IMR-90 (cell line): ENCODE measurements around the gene FLVCR2. TPM values are rescaled to one million over a fixed set of nuclear protein-coding genes. Genes with fewer than 3 reads are reported as not detected.

Experiments used
- ATAC-seq: fragments of 200-7000 bp; cut with Tn5 transposase; 2 replicates; pipeline ENCODE4 v1.9.1; 2020; ENCODE audit warnings: low read depth, mild to moderate bottlenecking, moderate library complexity
- BruUV-seq: library from RNA; stranded (reverse); fragments of 400-500 nt; replicated peaks from 2 replicates; lab custom pipeline; 2021; lab: Mats Ljungman, UMichigan
- CTCF ChIA-PET: fragments of 300-600 bp; formaldehyde crosslinking; extraction: SDS; loops from one replicate; lab custom pipeline; 2021; ENCODE audit warnings: antibody characterized with exemption; lab: Yijun Ruan, JAX
- POLR2A ChIA-PET: fragments of 300-600 bp; sonication (Branson Sonifier 250); formaldehyde crosslinking; loops from one replicate; lab custom pipeline; 2022; ENCODE audit warnings: antibody characterized with exemption; ENCODE audit not compliant: unreplicated experiment; lab: Charles Lee
- DNase-seq: peaks from one replicate; pipeline ENCODE4 v3.0.0; 2013
- H2AFZ ChIP-seq: replicated peaks from 2 replicates; pipeline ENCODE3; 2013; ENCODE audit warnings: low read length, mild to moderate bottlenecking; ENCODE audit not compliant: poor library complexity
- H2AK5ac ChIP-seq: 2 replicates; pipeline ENCODE4 v1.6.1; 2013; ENCODE audit warnings: low read depth, low read length, inconsistent platforms
- H2AK9ac ChIP-seq: replicated peaks from 2 replicates; pipeline ENCODE3; 2013; ENCODE audit warnings: mild to moderate bottlenecking, low read depth, low read length, moderate library complexity; ENCODE audit not compliant: poor library complexity
- H2BK120ac ChIP-seq: 2 replicates; pipeline ENCODE4 v1.6.1; 2013; ENCODE audit warnings: low read depth, low read length, inconsistent platforms
- H2BK15ac ChIP-seq: 3 replicates; pipeline ENCODE4 v1.6.1; 2013; ENCODE audit warnings: low read depth, low read length, inconsistent platforms
- H2BK20ac ChIP-seq: 2 replicates; pipeline ENCODE4 v1.6.1; 2013; ENCODE audit warnings: low read depth, mild to moderate bottlenecking, inconsistent platforms, low read length, moderate library complexity
- H2BK5ac ChIP-seq: 2 replicates; pipeline ENCODE4 v1.6.1; 2013; ENCODE audit warnings: mild to moderate bottlenecking, low read depth, low read length, inconsistent platforms; ENCODE audit not compliant: poor library complexity, severe bottlenecking
- H3K14ac ChIP-seq: replicated peaks from 2 replicates; pipeline ENCODE4 v1.6.1; 2013; ENCODE audit warnings: low read depth, low read length, inconsistent platforms
- H3K18ac ChIP-seq: 2 replicates; pipeline ENCODE4 v1.6.1; 2013; ENCODE audit warnings: low read depth, low read length, control low read depth
- H3K23ac ChIP-seq: 2 replicates; pipeline ENCODE4 v1.6.1; 2013; ENCODE audit warnings: low read depth, low read length, inconsistent platforms
- H3K27ac ChIP-seq: 2 replicates; pipeline ENCODE4 v1.5.1; 2013; ENCODE audit warnings: mild to moderate bottlenecking, control low read depth, low read length; ENCODE audit not compliant: insufficient read depth
- H3K27me3 ChIP-seq: 2 replicates; pipeline ENCODE4 v1.6.1; 2013; ENCODE audit warnings: low read length; ENCODE audit not compliant: control insufficient read depth, insufficient read depth
- H3K36me3 ChIP-seq: 2 replicates; pipeline ENCODE4 v1.6.1; 2013; ENCODE audit warnings: low read length, mixed read lengths; ENCODE audit not compliant: control insufficient read depth, insufficient read depth
- H3K4ac ChIP-seq: 2 replicates; pipeline ENCODE4 v1.6.1; 2013; ENCODE audit warnings: low read depth, low read length, inconsistent platforms
- H3K4me1 ChIP-seq: 2 replicates; pipeline ENCODE4 v1.6.1; 2013; ENCODE audit warnings: low read length, mixed read lengths; ENCODE audit not compliant: control insufficient read depth, insufficient read depth
- H3K4me2 ChIP-seq: 2 replicates; pipeline ENCODE4 v1.6.1; 2013; ENCODE audit warnings: low read depth, mild to moderate bottlenecking, control low read depth, low read length, moderate library complexity
- H3K4me3 ChIP-seq: 2 replicates; pipeline ENCODE4 v1.5.1; 2013; ENCODE audit warnings: low read depth, mild to moderate bottlenecking, control low read depth, low read length, moderate library complexity; ENCODE audit not compliant: insufficient read depth
- H3K56ac ChIP-seq: 2 replicates; pipeline ENCODE4 v1.6.1; 2013; ENCODE audit warnings: low read length, inconsistent platforms; ENCODE audit not compliant: insufficient read depth; ENCODE audit errors: extremely low read depth
- H3K79me1 ChIP-seq, 2 experiments: 2 replicates each; pipeline ENCODE4 v1.6.1; 2013; ENCODE audit warnings: low read length in 2 of 2, inconsistent platforms in 1 of 2, low read depth in 1 of 2
- H3K9ac ChIP-seq: 2 replicates; pipeline ENCODE4 v1.6.1; 2013; ENCODE audit warnings: low read depth, low read length, control low read depth
- H3K9me1 ChIP-seq: 2 replicates; pipeline ENCODE4 v1.6.1; 2013; ENCODE audit warnings: low read length, inconsistent platforms; ENCODE audit not compliant: insufficient read depth
- H3K9me3 ChIP-seq: 2 replicates; pipeline ENCODE4 v1.6.1; 2013; ENCODE audit warnings: low read length; ENCODE audit not compliant: control insufficient read depth, insufficient read depth
- H4K20me1 ChIP-seq: 2 replicates; pipeline ENCODE4 v1.6.1; 2013; ENCODE audit warnings: low read length, inconsistent platforms; ENCODE audit not compliant: insufficient read depth
- H4K5ac ChIP-seq: 2 replicates; pipeline ENCODE4 v1.6.1; 2013; ENCODE audit warnings: mild to moderate bottlenecking, low read depth, low read length, control low read depth
- H4K8ac ChIP-seq, 2 experiments: 2 replicates each; pipeline ENCODE4 v1.6.1; 2013; ENCODE audit warnings: low read depth in 2 of 2, low read length in 2 of 2, control low read depth in 1 of 2, inconsistent platforms in 1 of 2
- H4K91ac ChIP-seq: 2 replicates; pipeline ENCODE4 v1.6.1; 2013; ENCODE audit warnings: low read depth, low read length, inconsistent platforms; ENCODE audit not compliant: insufficient read depth
- BHLHE40 ChIP-seq: fragments of 150-350 bp; IDR thresholded peaks from 2 replicates; pipeline ENCODE4 v1.6.1; 2016; ENCODE audit warnings: mild to moderate bottlenecking, low read depth, low read length
- CEBPB ChIP-seq: IDR thresholded peaks from 2 replicates; pipeline ENCODE4 v1.6.1; 2012; ENCODE audit warnings: low read depth, low read length, improper control_type of control experiment
- CHD1 ChIP-seq: IDR thresholded peaks from 2 replicates; pipeline ENCODE4 v1.6.1; 2012; ENCODE audit warnings: low read depth, low read length, improper control_type of control experiment
- ELK1 ChIP-seq: fragments of 150-350 bp; IDR thresholded peaks from 2 replicates; pipeline ENCODE4 v1.6.1; 2016; ENCODE audit warnings: low read depth, mild to moderate bottlenecking, low read length, moderate library complexity, borderline replicate concordance
- FOS ChIP-seq: fragments of 150-350 bp; IDR thresholded peaks from 2 replicates; pipeline ENCODE4 v1.6.1; 2016; ENCODE audit warnings: low read depth, low read length
- MAFK ChIP-seq: IDR thresholded peaks from 2 replicates; pipeline ENCODE4 v1.6.1; 2012; ENCODE audit warnings: low read depth, low read length, improper control_type of control experiment
- MAZ ChIP-seq: IDR thresholded peaks from 2 replicates; pipeline ENCODE4 v1.6.1; 2012; ENCODE audit warnings: low read depth, mild to moderate bottlenecking, low read length, improper control_type of control experiment, moderate library complexity, borderline replicate concordance
- MXI1 ChIP-seq: IDR thresholded peaks from 2 replicates; pipeline ENCODE4 v1.6.1; 2012; ENCODE audit warnings: low read depth, mild to moderate bottlenecking, low read length, moderate library complexity, borderline replicate concordance
- NFE2L2 ChIP-seq: fragments of 150-350 bp; IDR thresholded peaks from 2 replicates; pipeline ENCODE4 v1.6.1; 2016; ENCODE audit warnings: low read depth, mild to moderate bottlenecking, low read length
- POLR2A ChIP-seq: IDR thresholded peaks from 2 replicates; pipeline ENCODE4 v1.6.1; 2012; ENCODE audit warnings: mild to moderate bottlenecking, low read depth, low read length
- RAD21 ChIP-seq: IDR thresholded peaks from 2 replicates; pipeline ENCODE4 v1.6.1; 2012; ENCODE audit warnings: low read length, improper control_type of control experiment
- RCOR1 ChIP-seq: IDR thresholded peaks from 2 replicates; pipeline ENCODE4 v1.6.1; 2012; ENCODE audit warnings: mild to moderate bottlenecking, low read length, improper control_type of control experiment; ENCODE audit not compliant: insufficient replicate concordance
- RFX5 ChIP-seq: IDR thresholded peaks from 2 replicates; pipeline ENCODE4 v1.8.0; 2012; ENCODE audit warnings: low read depth, mild to moderate bottlenecking, low read length, moderate library complexity
- SMC3 ChIP-seq: fragments of 150-350 bp; IDR thresholded peaks from 2 replicates; pipeline ENCODE4 v1.6.1; 2016; ENCODE audit warnings: low read depth, mild to moderate bottlenecking, antibody characterized with exemption, low read length, moderate library complexity
- USF2 ChIP-seq: fragments of 150-350 bp; IDR thresholded peaks from 2 replicates; pipeline ENCODE4 v1.6.1; 2017; ENCODE audit warnings: mild to moderate bottlenecking, antibody characterized with exemption, low read length, low read depth
- WGBS, 2 experiments: methylation state at CpG; one replicate each; pipeline versions ENCODE4 v1.1.5 to v1.1.7; 2013; ENCODE audit warnings: missing lambda C conversion rate in 2 of 2; ENCODE audit not compliant: insufficient read length in 1 of 2; ENCODE audit errors: extremely low coverage in 2 of 2; 5-methylcytosine and 5-hydroxymethylcytosine counted together
- dilution Hi-C: fragments of 300-500 bp; cut with HindIII; formaldehyde crosslinking; loops from one replicate; pipeline ENCODE4 v1.14.3; 2018; ENCODE audit warnings: low sequenced_read_pairs; ENCODE audit not compliant: unreplicated experiment
- in situ Hi-C: fragments of 300-500 bp; cut with MboI; formaldehyde crosslinking; loops from 3 replicates; pipeline ENCODE4 v1.14.3; 2019; ENCODE audit warnings: low sequenced_read_pairs, inconsistent platforms, mixed read lengths
- intact Hi-C: fragments of 100-400 bp; cut with micrococcal nuclease; formaldehyde crosslinking; loops from 2 replicates; pipeline ENCODE4 v1.10.0; 2022
- polyA plus RNA-seq, 3 experiments: library from polyadenylated mRNA; depleted of rRNA; stranded (reverse); fragments of >200 nt; gene quantifications; 2 replicates each; pipeline ENCODE4 v1.2.3, GENCODE V29; 2012; ENCODE audit warnings: low replicate concordance in 1 of 3
- total RNA-seq: library from RNA; depleted of rRNA; stranded (reverse); fragments of >200 nt; gene quantifications from 2 replicates; pipeline ENCODE4 v1.2.3, GENCODE V29; 2012
- TF ChIP-seq, protein P1 (sequence below): conservative IDR thresholded peaks from 2 replicates; pipeline ENCODE4 v1.5.1; 2012; ENCODE audit warnings: mild to moderate bottlenecking, low read depth, low read length, improper control_type of control experiment

Gene FLVCR2
- total and polyA plus RNA-seq, 2 of the 4 experiments (the other 2 are of a cell fraction) = 0.94 to 1.4 TPM

GRCh38 chr14:75531660-75532317 lies 46.6 kb upstream of the FLVCR2 start:
- no peak overlapping the region for H3K4me2 ChIP-seq
- no peaks in the 10 kb centered on the region for H3K36me3 ChIP-seq
- H2AK5ac ChIP-seq = no peak overlapping the region
- H2BK15ac ChIP-seq = no peak overlapping the region
- TF ChIP-seq MAFK = no peak
- no peak for TF ChIP-seq RAD21
- TF ChIP-seq MXI1 = no peak
- no peak for TF ChIP-seq RCOR1
- no peak for TF ChIP-seq RFX5
- no peak for TF ChIP-seq USF2
- TF ChIP-seq POLR2A = no peak
- no peak for TF ChIP-seq ELK1
- TF ChIP-seq NFE2L2 = no peak
- TF ChIP-seq BHLHE40 = no peak
- TF ChIP-seq, protein P1, sequence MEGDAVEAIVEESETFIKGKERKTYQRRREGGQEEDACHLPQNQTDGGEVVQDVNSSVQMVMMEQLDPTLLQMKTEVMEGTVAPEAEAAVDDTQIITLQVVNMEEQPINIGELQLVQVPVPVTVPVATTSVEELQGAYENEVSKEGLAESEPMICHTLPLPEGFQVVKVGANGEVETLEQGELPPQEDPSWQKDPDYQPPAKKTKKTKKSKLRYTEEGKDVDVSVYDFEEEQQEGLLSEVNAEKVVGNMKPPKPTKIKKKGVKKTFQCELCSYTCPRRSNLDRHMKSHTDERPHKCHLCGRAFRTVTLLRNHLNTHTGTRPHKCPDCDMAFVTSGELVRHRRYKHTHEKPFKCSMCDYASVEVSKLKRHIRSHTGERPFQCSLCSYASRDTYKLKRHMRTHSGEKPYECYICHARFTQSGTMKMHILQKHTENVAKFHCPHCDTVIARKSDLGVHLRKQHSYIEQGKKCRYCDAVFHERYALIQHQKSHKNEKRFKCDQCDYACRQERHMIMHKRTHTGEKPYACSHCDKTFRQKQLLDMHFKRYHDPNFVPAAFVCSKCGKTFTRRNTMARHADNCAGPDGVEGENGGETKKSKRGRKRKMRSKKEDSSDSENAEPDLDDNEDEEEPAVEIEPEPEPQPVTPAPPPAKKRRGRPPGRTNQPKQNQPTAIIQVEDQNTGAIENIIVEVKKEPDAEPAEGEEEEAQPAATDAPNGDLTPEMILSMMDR = no peak
- TF ChIP-seq CEBPB = no peak
- TF ChIP-seq MAZ = no peak
- TF ChIP-seq CHD1 = no peak
- TF ChIP-seq FOS = no peak
- TF ChIP-seq SMC3 = no peak
- H3K4me3 ChIP-seq = no peak overlapping the region
- in situ Hi-C loops = no loop called here
- no peak overlapping the region for H3K4ac ChIP-seq
- no peak overlapping the region for H2BK120ac ChIP-seq
- no peak overlapping the region for H4K91ac ChIP-seq
- no peak overlapping the region for H2AFZ ChIP-seq
- peaks cover 3% of the 10 kb centered on the region for H3K4me1 ChIP-seq
- no peaks in the 10 kb centered on the region for H3K79me1 ChIP-seq
- WGBS, 2 experiments = no CpG with 5 or more reads among the region's 5 CpGs
- no peak overlapping the region for H3K9ac ChIP-seq
- H2BK20ac ChIP-seq = no peak overlapping the region
- peak; percentile 13; the same call in 1 of the 2 replicates for ATAC-seq
- intact Hi-C loops = no loop called here
- H3K27ac ChIP-seq = no peak overlapping the region
- peaks cover 3% of the 10 kb centered on the region for H3K9me1 ChIP-seq
- no peaks in the 10 kb centered on the region for H4K20me1 ChIP-seq
- dilution Hi-C loops = no loop called here
- POLR2A ChIA-PET = no interaction called here
- H4K5ac ChIP-seq = no peak overlapping the region
- no peak for DNase-seq
- H3K23ac ChIP-seq = no peak overlapping the region
- no peak overlapping the region for H4K8ac ChIP-seq
- no peak overlapping the region for H3K14ac ChIP-seq
- no peak overlapping the region for H3K18ac ChIP-seq
- H2BK5ac ChIP-seq = no peak overlapping the region
- no peak overlapping the region for H2AK9ac ChIP-seq
- no peaks in the 10 kb centered on the region for H3K9me3 ChIP-seq
- no peak overlapping the region for H3K56ac ChIP-seq
- H3K27me3 ChIP-seq = peaks cover 7% of the 10 kb centered on the region
- CTCF ChIA-PET = no interaction called here
- no TSS peak for BruUV-seq
